PC-9 (cell line): ENCODE results near the gene PUM1.

Source experiments
- CTCF ChIP-seq: fragments of 200-600 bp; sonication (generic); conservative IDR thresholded peaks from 2 replicates; pipeline ENCODE4 v1.6.1; 2017; ENCODE audit warnings: mixed run types, antibody characterized with exemption, mild to moderate bottlenecking, moderate library complexity
- EZH2 ChIP-seq: fragments of 200-600 bp; sonication (generic); IDR thresholded peaks from 2 replicates; pipeline ENCODE4 v1.8.0; 2017; ENCODE audit warnings: antibody characterized with exemption, low read depth

- TF ChIP-seq CTCF (no peak), EZH2 (no peak)
Measured at GRCh38 chr1:31029026-31029425, 36.5 kb downstream of the PUM1 start.
